ENCODE results near the gene DOCK9.
A peak's percentile ranks its signal among the peaks of the same experiment; 100 is the strongest.

DOCK9 gene, protein sequence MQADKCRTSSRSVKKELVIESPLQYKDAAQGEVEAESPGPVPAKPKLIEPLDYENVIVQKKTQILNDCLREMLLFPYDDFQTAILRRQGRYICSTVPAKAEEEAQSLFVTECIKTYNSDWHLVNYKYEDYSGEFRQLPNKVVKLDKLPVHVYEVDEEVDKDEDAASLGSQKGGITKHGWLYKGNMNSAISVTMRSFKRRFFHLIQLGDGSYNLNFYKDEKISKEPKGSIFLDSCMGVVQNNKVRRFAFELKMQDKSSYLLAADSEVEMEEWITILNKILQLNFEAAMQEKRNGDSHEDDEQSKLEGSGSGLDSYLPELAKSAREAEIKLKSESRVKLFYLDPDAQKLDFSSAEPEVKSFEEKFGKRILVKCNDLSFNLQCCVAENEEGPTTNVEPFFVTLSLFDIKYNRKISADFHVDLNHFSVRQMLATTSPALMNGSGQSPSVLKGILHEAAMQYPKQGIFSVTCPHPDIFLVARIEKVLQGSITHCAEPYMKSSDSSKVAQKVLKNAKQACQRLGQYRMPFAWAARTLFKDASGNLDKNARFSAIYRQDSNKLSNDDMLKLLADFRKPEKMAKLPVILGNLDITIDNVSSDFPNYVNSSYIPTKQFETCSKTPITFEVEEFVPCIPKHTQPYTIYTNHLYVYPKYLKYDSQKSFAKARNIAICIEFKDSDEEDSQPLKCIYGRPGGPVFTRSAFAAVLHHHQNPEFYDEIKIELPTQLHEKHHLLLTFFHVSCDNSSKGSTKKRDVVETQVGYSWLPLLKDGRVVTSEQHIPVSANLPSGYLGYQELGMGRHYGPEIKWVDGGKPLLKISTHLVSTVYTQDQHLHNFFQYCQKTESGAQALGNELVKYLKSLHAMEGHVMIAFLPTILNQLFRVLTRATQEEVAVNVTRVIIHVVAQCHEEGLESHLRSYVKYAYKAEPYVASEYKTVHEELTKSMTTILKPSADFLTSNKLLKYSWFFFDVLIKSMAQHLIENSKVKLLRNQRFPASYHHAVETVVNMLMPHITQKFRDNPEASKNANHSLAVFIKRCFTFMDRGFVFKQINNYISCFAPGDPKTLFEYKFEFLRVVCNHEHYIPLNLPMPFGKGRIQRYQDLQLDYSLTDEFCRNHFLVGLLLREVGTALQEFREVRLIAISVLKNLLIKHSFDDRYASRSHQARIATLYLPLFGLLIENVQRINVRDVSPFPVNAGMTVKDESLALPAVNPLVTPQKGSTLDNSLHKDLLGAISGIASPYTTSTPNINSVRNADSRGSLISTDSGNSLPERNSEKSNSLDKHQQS (N-terminal part only)

DNA sequence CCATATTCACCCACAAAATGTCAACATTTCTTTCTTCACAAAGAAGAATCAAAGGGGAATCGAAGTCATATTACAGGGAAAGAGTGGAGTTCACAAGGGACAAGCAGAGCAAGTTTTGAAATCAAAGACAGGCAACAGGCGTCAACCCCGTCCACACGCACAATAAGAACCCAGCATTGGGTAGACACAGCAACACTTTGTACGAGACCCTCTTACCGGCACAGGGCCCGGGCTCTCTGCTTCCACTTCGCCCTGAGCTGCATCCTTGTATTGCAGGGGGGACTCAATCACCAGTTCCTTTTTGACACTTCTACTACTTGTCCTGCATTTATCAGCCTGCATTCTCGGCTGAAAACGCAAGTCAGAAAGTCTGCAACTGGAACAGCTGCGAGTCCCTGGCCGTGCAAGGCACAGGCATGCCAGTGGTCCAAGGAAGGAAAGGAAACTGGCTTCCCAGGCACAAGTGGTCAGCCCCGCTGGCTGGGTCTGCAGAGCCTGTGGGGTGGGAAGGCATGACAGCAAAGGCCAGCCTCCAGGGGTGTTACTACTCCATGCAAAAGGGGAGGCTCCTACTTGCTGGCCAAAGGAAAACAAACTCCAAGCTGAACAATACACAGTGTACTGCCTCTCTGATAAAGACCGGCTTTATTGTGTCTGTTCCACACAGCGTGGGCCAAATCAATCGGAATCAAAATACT lies at the start of gene DOCK9:
Gene DOCK9, minus strand, starts transcription at position 497 of the 698 bp plus-strand sequence. Its CDS starts 155 bp downstream, at position 342.
- Histone ChIP-seq H3K27me3 (ENCODE audit: control insufficient read depth, insufficient read depth, low read length) (no peaks in the 10 kb centered on the region), H3K4me1 (ENCODE audit: control insufficient read depth, insufficient read depth, low read length) (peaks cover 31% of the 10 kb centered on the region), H3K27ac (ENCODE audit: low read depth, low read length) (peak within 1 kb of the TSS; percentile 42), H3K36me3 (ENCODE audit: control insufficient read depth, insufficient read depth, low read length) (no peaks in the 10 kb centered on the region), H3K9ac (ENCODE audit: low read length) (no peak within 1 kb of the TSS), H3K4me3 (ENCODE audit: low read length) (peak within 1 kb of the TSS; percentile 71)

DNA sequence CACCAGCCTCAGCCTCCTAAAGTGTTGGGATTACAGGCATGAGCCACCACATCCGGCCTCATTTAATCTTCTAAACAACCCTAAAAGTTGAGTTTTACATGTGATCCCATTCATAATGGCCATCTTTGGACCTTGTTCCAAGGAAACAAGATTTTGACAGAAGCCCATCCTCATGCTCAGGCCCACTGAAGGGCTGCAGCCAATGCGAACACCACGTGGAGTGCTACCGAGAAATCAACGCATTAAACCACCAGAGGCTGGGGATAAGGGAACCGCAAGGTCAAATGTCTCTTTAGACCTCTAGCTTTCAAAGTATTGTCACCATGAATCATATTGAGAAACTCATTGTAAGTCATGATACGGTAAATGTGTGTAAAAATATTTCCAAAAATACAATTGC lies 49.4 kb upstream of the DOCK9 start:
- H3K9ac ChIP-seq (ENCODE audit: low read length): no peak overlapping the region
- H3K4me1 ChIP-seq (ENCODE audit: control insufficient read depth, insufficient read depth, low read length): peaks cover 6% of the 10 kb centered on the region
- H3K36me3 ChIP-seq (ENCODE audit: control insufficient read depth, insufficient read depth, low read length): no peaks in the 10 kb centered on the region
- H3K27me3 ChIP-seq (ENCODE audit: control insufficient read depth, insufficient read depth, low read length): no peaks in the 10 kb centered on the region
- H3K4me3 ChIP-seq (ENCODE audit: low read length): no peak overlapping the region
- H3K27ac ChIP-seq (ENCODE audit: low read depth, low read length): no peak overlapping the region

DNA sequence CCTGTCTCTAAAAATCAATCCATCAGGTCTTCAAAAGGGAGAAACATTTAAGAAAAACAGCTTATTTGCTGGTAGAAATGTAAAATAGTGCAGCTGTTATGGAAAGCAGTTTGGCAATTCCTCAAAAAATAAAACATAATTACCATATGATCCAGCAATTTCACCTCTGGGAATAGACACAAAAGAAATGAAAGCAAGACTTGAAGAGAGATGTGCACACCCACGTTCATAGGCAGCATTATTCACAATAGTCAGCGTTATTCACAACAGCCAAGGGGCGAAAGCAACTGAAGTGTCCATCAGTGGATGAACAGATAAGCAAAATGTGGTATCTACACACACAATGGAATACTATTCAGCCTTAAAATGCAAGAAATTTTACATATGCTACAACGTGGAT lies 45.1 kb upstream of the DOCK9 start:
- Histone ChIP-seq H3K36me3 (ENCODE audit: control insufficient read depth, insufficient read depth, low read length) (no peaks in the 10 kb centered on the region), H3K27ac (ENCODE audit: low read depth, low read length) (no peak overlapping the region), H3K9ac (ENCODE audit: low read length) (no peak overlapping the region), H3K27me3 (ENCODE audit: control insufficient read depth, insufficient read depth, low read length) (no peaks in the 10 kb centered on the region), H3K4me1 (ENCODE audit: control insufficient read depth, insufficient read depth, low read length) (peaks cover 5% of the 10 kb centered on the region), H3K4me3 (ENCODE audit: low read length) (no peak overlapping the region)

DNA sequence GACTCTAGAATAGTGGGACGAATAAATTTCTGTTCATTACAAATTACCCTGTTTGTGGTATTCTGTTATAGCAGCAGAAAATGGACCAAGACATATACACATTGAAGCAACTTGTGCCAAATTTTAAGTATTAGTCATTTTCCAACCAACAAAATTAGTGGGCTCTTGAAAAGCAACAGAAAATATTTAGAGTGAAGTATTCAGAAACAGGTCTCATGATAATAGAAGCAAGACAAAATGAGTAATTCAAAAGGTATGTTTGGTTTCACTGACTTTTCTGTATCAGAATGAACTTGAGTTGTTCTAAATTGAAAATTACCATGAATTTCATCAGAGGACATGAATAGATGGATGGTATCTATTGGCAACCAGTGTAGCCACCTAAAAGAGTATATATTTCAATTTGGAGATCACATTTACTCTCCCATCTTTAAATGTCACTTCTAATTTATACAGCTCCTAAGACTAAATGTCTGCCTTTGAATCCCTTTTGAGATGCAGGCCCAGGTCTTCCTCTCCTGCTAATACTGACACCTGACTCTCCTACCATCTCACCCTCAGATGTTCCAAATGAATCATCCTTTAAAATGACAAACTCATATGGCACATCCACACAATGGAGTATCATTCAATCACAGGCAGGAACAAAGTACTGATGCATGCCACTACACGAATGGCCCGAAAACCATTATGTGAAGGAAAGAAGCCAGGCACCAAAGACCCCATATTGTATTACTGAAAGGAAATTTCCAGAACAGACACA lies 40.7 kb upstream of the DOCK9 start:
- peaks cover 14% of the 10 kb centered on the region for H3K4me1 ChIP-seq (ENCODE audit: control insufficient read depth, insufficient read depth, low read length)
- no peaks in the 10 kb centered on the region for H3K27me3 ChIP-seq (ENCODE audit: control insufficient read depth, insufficient read depth, low read length)
- H3K4me3 ChIP-seq (ENCODE audit: low read length): no peak overlapping the region
- H3K27ac ChIP-seq (ENCODE audit: low read depth, low read length): no peak overlapping the region
- no peak overlapping the region for H3K9ac ChIP-seq (ENCODE audit: low read length)
- H3K36me3 ChIP-seq (ENCODE audit: control insufficient read depth, insufficient read depth, low read length): no peaks in the 10 kb centered on the region

DNA sequence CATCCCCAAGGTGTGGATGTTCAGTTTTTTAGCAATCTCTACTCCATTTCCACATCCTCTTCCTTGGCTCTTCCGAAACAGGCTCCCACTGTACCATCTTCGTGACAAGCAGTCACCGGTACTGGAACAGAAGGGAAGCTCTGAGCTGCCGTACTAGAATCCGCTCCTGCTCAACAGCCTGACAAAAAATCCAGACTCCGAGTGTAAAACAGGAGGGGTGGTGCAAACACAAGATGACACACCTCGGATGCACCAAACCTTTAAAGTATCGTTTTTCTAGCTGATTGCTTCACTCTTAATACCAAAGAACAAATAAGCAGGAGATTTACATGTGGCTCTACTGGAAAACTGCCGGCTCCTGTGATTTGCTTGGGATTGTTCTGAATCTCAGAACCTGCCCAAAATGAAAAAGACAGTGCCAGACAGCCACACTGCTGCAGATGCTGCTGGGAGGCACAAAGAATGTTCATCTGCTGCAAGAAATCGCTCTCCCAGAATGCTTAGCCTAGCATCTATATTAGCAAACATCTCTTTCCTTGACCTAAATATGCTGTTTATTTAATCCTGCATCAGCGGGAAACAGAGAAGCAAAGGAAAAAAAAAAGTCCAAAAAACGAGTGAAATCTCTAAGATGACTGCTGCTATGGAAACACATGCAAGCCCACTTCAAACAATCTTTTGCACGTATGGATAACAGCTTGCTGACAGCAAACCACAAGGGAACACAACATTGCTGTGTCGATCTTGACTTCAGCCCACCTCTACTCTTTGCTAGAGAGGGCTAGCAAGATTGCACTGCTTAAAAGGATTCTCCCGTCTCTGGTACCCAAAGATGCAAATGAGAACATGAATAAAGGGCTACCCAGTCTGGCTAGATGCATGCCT lies 38.0 kb upstream of the DOCK9 start:
- Histone ChIP-seq H3K27ac (ENCODE audit: low read depth, low read length) (no peak overlapping the region), H3K4me3 (ENCODE audit: low read length) (no peak overlapping the region), H3K27me3 (ENCODE audit: control insufficient read depth, insufficient read depth, low read length) (no peaks in the 10 kb centered on the region), H3K9ac (ENCODE audit: low read length) (no peak overlapping the region), H3K36me3 (ENCODE audit: control insufficient read depth, insufficient read depth, low read length) (no peaks in the 10 kb centered on the region), H3K4me1 (ENCODE audit: control insufficient read depth, insufficient read depth, low read length) (peaks cover 9% of the 10 kb centered on the region)

DNA sequence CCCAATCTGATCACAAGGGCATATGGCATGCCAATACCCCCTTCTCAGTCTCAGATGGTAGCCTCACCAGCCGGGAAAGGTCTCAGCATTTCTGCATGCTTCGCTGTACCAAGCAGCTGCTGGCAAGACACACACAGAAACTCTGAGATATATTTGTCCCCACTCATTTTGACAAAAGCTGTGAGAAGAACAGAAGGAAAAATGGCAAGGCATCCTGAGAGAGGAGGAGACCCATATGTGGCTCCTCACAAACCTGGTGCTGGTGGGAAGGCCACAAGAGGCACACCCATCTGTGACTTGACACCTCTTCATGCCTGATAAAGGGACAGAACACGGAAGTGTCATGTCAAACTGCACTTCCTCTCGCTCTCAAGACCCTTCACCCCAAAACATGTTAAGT lies 36.7 kb upstream of the DOCK9 start:
- peaks cover 12% of the 10 kb centered on the region for H3K4me1 ChIP-seq (ENCODE audit: control insufficient read depth, insufficient read depth, low read length)
- H3K27me3 ChIP-seq (ENCODE audit: control insufficient read depth, insufficient read depth, low read length): no peaks in the 10 kb centered on the region
- no peak overlapping the region for H3K4me3 ChIP-seq (ENCODE audit: low read length)
- no peak overlapping the region for H3K9ac ChIP-seq (ENCODE audit: low read length)
- H3K27ac ChIP-seq (ENCODE audit: low read depth, low read length): no peak overlapping the region
- no peaks in the 10 kb centered on the region for H3K36me3 ChIP-seq (ENCODE audit: control insufficient read depth, insufficient read depth, low read length)

DNA sequence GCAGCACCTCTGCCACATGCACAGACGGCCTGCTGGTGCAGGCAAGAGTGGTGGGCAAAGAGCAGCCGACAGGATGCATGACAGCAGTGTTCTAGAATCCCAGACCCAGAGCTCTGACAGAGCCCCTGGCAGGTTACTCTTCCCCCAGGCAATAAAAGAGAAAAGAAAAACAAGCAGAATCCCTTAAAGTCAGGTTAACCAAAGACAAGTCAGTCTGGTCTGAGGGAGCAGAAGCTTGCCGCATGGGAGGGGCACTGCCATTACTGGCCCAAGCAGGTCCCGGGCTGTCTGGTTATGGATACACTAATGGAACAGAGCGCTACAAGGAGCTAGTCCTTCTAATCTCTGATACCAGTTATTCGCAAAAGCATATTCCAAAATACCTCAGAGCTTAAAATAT lies 36.1 kb upstream of the DOCK9 start:
- Histone ChIP-seq H3K9ac (ENCODE audit: low read length) (no peak overlapping the region), H3K4me1 (ENCODE audit: control insufficient read depth, insufficient read depth, low read length) (peaks cover 12% of the 10 kb centered on the region), H3K27ac (ENCODE audit: low read depth, low read length) (no peak overlapping the region), H3K36me3 (ENCODE audit: control insufficient read depth, insufficient read depth, low read length) (no peaks in the 10 kb centered on the region), H3K27me3 (ENCODE audit: control insufficient read depth, insufficient read depth, low read length) (no peaks in the 10 kb centered on the region), H3K4me3 (ENCODE audit: low read length) (no peak overlapping the region)

DNA sequence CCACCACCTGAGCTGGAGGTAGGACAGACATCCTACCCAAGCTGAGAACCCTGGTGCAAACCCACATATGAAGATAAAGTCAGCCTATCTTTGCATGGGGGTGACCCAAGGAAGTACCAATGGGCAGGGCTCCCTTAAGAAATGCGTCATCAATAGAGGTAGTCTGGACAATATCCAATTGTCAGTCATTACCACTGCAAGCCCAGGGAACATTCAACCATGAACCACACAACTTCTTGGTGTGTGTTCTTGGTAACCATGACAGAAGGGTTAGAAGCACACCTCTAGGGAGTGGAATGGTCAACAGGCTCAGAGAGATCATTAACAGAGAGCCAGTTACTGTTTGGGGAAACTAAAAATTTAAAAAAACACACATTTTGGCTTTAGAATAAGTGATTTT lies 34.7 kb upstream of the DOCK9 start:
- Histone ChIP-seq H3K27me3 (ENCODE audit: control insufficient read depth, insufficient read depth, low read length) (no peaks in the 10 kb centered on the region), H3K27ac (ENCODE audit: low read depth, low read length) (no peak overlapping the region), H3K36me3 (ENCODE audit: control insufficient read depth, insufficient read depth, low read length) (no peaks in the 10 kb centered on the region), H3K9ac (ENCODE audit: low read length) (no peak overlapping the region), H3K4me1 (ENCODE audit: control insufficient read depth, insufficient read depth, low read length) (peaks cover 12% of the 10 kb centered on the region), H3K4me3 (ENCODE audit: low read length) (no peak overlapping the region)

DNA sequence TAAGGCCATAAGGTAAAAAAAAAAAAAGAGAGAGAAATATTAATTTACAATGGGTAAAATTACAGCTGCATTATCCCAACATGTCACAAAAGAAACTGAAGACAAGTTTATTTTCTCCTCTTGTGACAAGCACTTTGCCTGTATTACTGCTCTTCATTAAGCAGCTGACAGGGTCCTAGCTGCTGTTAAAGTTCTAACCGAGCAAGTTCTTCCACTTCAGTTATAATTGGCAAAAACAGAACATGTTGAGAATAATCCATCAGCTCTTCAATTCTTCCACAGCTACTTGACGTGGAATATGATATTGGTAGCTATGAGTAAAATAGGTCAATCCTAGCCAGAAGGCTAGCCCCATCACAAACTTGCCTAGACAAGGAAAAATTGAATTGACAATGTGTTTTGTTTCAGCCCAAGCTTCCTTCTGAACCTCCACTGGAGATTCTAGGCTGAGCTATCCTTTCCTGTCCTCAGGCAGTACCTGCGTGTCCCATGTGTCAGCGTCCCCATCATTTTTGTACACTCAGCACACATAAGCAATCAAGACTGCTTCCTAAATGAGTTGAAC lies 32.2 kb upstream of the DOCK9 start:
- peaks cover 5% of the 10 kb centered on the region for H3K4me1 ChIP-seq (ENCODE audit: control insufficient read depth, insufficient read depth, low read length)

DNA sequence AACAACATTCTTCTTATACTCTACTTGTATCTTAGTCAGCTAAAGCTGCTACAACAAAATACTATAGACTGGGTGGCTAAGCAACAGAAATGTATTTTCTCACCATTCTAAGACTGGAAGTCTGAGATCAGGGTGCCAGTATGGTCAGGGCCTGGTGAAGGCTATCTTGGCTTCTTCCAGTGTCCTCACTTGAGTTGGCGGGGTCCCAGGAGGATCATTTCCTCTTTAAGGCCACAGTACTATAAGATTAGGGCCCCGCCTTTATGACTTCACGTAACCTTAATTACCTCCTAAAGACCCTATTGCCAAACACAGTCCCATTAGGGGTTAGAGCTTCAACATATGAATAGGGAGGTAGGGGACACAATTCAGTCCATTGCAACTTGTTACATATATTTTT lies 30.7 kb upstream of the DOCK9 start:
- H3K4me3 ChIP-seq (ENCODE audit: low read length): no peak overlapping the region
- peaks cover 5% of the 10 kb centered on the region for H3K4me1 ChIP-seq (ENCODE audit: control insufficient read depth, insufficient read depth, low read length)
- H3K9ac ChIP-seq (ENCODE audit: low read length): no peak overlapping the region
- no peaks in the 10 kb centered on the region for H3K27me3 ChIP-seq (ENCODE audit: control insufficient read depth, insufficient read depth, low read length)
- H3K36me3 ChIP-seq (ENCODE audit: control insufficient read depth, insufficient read depth, low read length): no peaks in the 10 kb centered on the region
- H3K27ac ChIP-seq (ENCODE audit: low read depth, low read length): no peak overlapping the region

More for the DNA sequence above, 32.2 kb upstream of the DOCK9 start:
- Histone ChIP-seq H3K4me3 (ENCODE audit: low read length) (no peak overlapping the region), H3K27me3 (ENCODE audit: control insufficient read depth, insufficient read depth, low read length) (no peaks in the 10 kb centered on the region), H3K27ac (ENCODE audit: low read depth, low read length) (no peak overlapping the region), H3K9ac (ENCODE audit: low read length) (no peak overlapping the region), H3K36me3 (ENCODE audit: control insufficient read depth, insufficient read depth, low read length) (no peaks in the 10 kb centered on the region)

Data from rectal smooth muscle tissue (tissue), 1 donor.